GM23338 (cell line): ENCODE data around the gene SLC5A5. TPM values are rescaled to one million over a fixed set of nuclear protein-coding genes. Genes with fewer than 3 reads are reported as not detected.

Source experiments
- ATAC-seq: fragments of 200-7000 bp; cut with Tn5 transposase; 3 replicates; pipeline ENCODE4 v1.9.1; 2020
- DNase-seq: peaks from one replicate; pipeline ENCODE4 v3.0.0-alpha.2; 2015; ENCODE audit warnings: low spot score
- H2AFZ ChIP-seq: fragments of 200-600 bp; sonication (generic); 2 replicates; pipeline ENCODE4 v1.8.0; 2016; ENCODE audit warnings: antibody characterized with exemption, mild to moderate bottlenecking, moderate library complexity
- H3F3A ChIP-seq: fragments of 200-600 bp; sonication (generic); replicated peaks from 2 replicates; pipeline ENCODE4 v1.8.0; 2017; ENCODE audit warnings: antibody characterized with exemption, mixed run types, low read depth
- H3K27ac ChIP-seq: fragments of 200-600 bp; sonication (generic); 2 replicates; pipeline ENCODE4 v1.6.1; 2016; ENCODE audit warnings: low read depth
- H3K27me3 ChIP-seq: fragments of 200-600 bp; sonication (generic); 2 replicates; pipeline ENCODE4 v1.8.0; 2016; ENCODE audit warnings: mild to moderate bottlenecking, mixed run types, moderate library complexity; ENCODE audit not compliant: insufficient read depth
- H3K36me3 ChIP-seq: fragments of 200-600 bp; sonication (generic); 2 replicates; pipeline ENCODE4 v1.8.0; 2016; ENCODE audit warnings: mild to moderate bottlenecking; ENCODE audit not compliant: insufficient read depth
- H3K4me1 ChIP-seq: fragments of 200-600 bp; sonication (generic); 2 replicates; pipeline ENCODE4 v1.8.0; 2016; ENCODE audit warnings: mild to moderate bottlenecking, moderate library complexity; ENCODE audit not compliant: insufficient read depth
- H3K4me2 ChIP-seq: fragments of 200-600 bp; sonication (generic); 2 replicates; pipeline ENCODE4 v1.7.1; 2017; ENCODE audit warnings: mixed run types
- H3K4me3 ChIP-seq: fragments of 200-600 bp; sonication (generic); 2 replicates; pipeline ENCODE4 v1.6.1; 2016; ENCODE audit warnings: mixed run types
- H3K79me2 ChIP-seq: fragments of 200-600 bp; sonication (generic); replicated peaks from 2 replicates; pipeline ENCODE4 v1.8.0; 2017; ENCODE audit warnings: mild to moderate bottlenecking; ENCODE audit not compliant: insufficient read depth
- H3K9me2 ChIP-seq: fragments of 200-600 bp; sonication (generic); 2 replicates; pipeline ENCODE4 v1.8.0; 2017; ENCODE audit not compliant: insufficient read depth
- H4K20me1 ChIP-seq: fragments of 200-600 bp; sonication (generic); replicated peaks from 2 replicates; pipeline ENCODE4 v1.8.0; 2017; ENCODE audit warnings: mild to moderate bottlenecking; ENCODE audit not compliant: insufficient read depth
- H3K27ac Mint-ChIP-seq: 2 replicates; pipeline ENCODE4 v1.8.0; 2020; ENCODE audit warnings: inconsistent platforms, mild to moderate bottlenecking, moderate library complexity, mixed read lengths
- H3K27me3 Mint-ChIP-seq: 3 replicates; pipeline ENCODE4 v1.8.0; 2022; ENCODE audit warnings: low read depth, mild to moderate bottlenecking, moderate library complexity, mixed read lengths, inconsistent platforms; ENCODE audit not compliant: insufficient read depth, poor library complexity
- H3K36me3 Mint-ChIP-seq: 3 replicates; pipeline ENCODE4 v1.8.0; 2021; ENCODE audit warnings: low read depth, mild to moderate bottlenecking, inconsistent platforms, moderate library complexity, mixed read lengths
- H3K4me1 Mint-ChIP-seq: 3 replicates; pipeline ENCODE4 v1.8.0; 2020; ENCODE audit warnings: mild to moderate bottlenecking, inconsistent platforms, mixed read lengths
- H3K4me3 Mint-ChIP-seq: 3 replicates; pipeline ENCODE4 v1.8.0; 2021; ENCODE audit warnings: moderate library complexity, mild to moderate bottlenecking, inconsistent platforms, mixed read lengths
- H3K9me3 Mint-ChIP-seq: 3 replicates; pipeline ENCODE4 v1.8.0; 2020; ENCODE audit warnings: moderate library complexity, mild to moderate bottlenecking, inconsistent platforms, mixed read lengths
- CREB1 ChIP-seq: fragments of 250-450 bp; sonication (Bioruptor Pico); IDR thresholded peaks from 2 replicates; pipeline ENCODE4 v1.5.0; 2020; ENCODE audit warnings: low read depth, mild to moderate bottlenecking, moderate library complexity
- CTCF ChIP-seq, 2 experiments: fragments of 200-600 bp in 1 of 2; sonication (generic) in 1 of 2; conservative IDR thresholded peaks; 2 replicates each; pipeline versions ENCODE4 v1.5.1 to v1.6.1; 2016 to 2017; ENCODE audit warnings: antibody characterized with exemption in 2 of 2, low read depth in 2 of 2, mild to moderate bottlenecking in 2 of 2, moderate library complexity in 1 of 2
- NANOG ChIP-seq: IDR thresholded peaks from 2 replicates; pipeline ENCODE4 v1.6.1; 2016; ENCODE audit warnings: antibody characterized with exemption, borderline replicate concordance
- ZNF114 ChIP-seq: fragments of 250-450 bp; sonication (Bioruptor Pico); IDR thresholded peaks from 2 replicates; pipeline ENCODE4 v1.5.0; 2020; ENCODE audit warnings: mild to moderate bottlenecking, moderate library complexity
- ZNF462 ChIP-seq: fragments of 250-450 bp; sonication (Bioruptor Pico); IDR thresholded peaks from 2 replicates; pipeline ENCODE4 v1.5.0; 2020; ENCODE audit warnings: mild to moderate bottlenecking, moderate library complexity
- polyA plus RNA-seq: library from polyadenylated mRNA; unstranded; fragments of >200 nt; fragmentation: Nextera tagmentation; extraction: Ambion mirVana; gene quantifications from 2 replicates; pipeline ENCODE4 v1.2.1, GENCODE V29; 2016
- total RNA-seq: library from RNA; depleted of rRNA; stranded (reverse); fragments of >200 nt; shearing (Covaris generic); gene quantifications from 2 replicates; pipeline ENCODE4 v1.2.3, GENCODE V29; 2014
- TF ChIP-seq, protein P1 (sequence below): IDR thresholded peaks from 2 replicates; pipeline ENCODE4 v1.6.1; 2016; ENCODE audit warnings: antibody characterized with exemption

Gene SLC5A5
- total and polyA plus RNA-seq, 2 experiments from 2014 or later, result 1.0 to 2.1 TPM

DNA sequence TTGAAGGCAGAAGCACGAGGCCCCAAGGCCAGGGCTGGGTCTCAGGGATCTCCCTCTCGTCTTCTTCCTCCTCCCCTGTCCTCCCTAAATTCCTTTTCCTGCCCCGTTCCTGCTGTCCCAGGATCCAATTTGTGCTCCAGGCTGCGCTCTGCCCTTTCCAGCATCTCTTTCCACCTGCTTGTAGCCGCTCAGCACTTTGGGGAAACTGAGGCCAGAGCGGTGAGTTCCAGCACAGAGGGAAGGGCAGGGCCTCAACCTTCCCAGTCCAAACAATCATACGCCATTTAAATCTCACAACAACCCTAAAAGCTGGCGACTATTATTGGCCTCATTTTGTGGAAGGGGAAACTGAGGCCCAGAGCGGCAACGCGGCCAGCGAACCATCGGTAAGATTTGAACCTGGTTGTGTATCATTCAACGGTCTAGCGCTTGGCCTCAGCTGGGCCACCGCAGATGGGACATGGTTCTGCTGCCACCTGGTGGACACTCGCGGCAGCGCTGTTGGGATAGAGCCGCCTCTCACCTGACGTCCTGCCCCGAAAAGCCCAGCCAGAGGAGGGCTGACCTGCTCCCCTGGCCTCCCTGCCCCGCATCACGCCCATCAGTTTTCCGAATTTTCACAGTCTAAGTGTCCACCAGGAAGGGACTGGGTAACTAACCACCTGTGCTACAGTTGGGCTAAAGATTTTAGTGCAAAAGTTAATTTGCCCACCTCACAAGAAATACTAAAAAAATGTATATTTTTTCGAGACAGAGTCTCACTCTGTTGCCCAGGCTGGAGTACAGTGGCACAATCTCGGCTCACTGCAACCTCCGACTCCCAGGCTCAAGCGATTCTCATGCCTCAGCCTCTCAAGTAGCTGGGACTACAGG lies 16.2 kb upstream of the SLC5A5 start (continued):
- TF ChIP-seq ZNF462 (CRISPR knock-in tag) (no peak), CREB1 (0 out of 2 replicates have a peak, but pooled peaks have one; percentile 19), ZNF114 (no peak)

DNA sequence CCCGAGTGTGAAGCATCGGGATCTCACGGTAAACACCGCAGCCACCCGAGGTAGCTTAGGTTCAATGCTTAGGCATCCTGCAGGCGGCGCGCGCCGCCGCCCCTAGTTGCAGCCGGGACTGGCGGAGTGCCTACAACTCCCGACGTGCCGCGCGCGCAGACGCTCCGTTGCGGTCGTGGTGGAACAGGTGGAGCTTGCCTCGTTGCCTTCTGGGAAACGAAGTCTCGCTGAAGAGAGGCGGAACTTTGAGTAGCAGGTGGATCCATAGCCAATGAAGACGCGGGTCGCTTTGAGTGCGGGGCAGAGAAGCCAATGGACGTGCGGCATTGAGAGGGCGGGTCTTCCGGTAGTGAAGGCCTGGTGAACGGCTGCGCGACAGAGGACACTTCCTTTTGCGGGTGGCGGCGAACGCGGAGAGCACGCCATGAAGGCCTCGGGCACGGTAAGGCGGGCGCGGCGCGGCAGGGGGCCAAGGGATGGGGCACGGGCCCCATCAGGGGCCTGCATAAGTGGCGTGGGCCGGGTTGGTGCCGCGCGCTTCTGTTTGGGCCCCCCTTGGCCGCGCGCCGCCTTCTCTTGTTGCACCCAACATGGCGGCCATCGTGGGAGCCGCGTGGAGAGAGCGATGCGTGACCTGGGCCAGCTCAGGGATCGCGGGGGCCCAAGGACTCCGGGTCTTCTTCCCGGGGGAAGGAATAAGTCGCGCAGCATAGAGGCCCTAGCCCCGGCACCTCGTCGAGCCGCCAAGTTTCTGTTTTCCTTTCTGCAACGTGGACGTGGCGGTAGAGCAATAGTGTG lies 12.0 kb upstream of the SLC5A5 start, which contains the start of gene RPL18A:
TSS of gene RPL18A (plus strand) at position 378 of the 798 bp plus-strand sequence. CDS start at position 425, 47 bp downstream.
- Mint-ChIP-seq H3K27me3 (peaks cover 27% of the 10 kb centered on the region), H3K36me3 (peaks cover 52% of the 10 kb centered on the region), H3K9me3 (peaks cover 11% of the 10 kb centered on the region; the same call in 2 of the 3 replicates), H3K27ac (peak within 1 kb of the TSS; percentile 100), H3K4me3 (peak within 1 kb of the TSS; percentile 99), H3K4me1 (peaks cover 17% of the 10 kb centered on the region)
- Histone ChIP-seq H3K27ac (peak within 1 kb of the TSS; percentile 90), H2AFZ (peak within 1 kb of the TSS; percentile 30; the same call in 1 of the 2 replicates), H3K4me3 (peak within 1 kb of the TSS; percentile 100), H3K9me2 (no peaks in the 10 kb centered on the region), H3K4me2 (peak within 1 kb of the TSS; percentile 100), H3K4me1 (peaks cover 9% of the 10 kb centered on the region; the same call in 1 of the 2 replicates), H3K79me2 (peaks cover 29% of the 10 kb centered on the region), H3K36me3 (peaks cover 37% of the 10 kb centered on the region), H3F3A (peaks cover 45% of the 10 kb centered on the region), H4K20me1 (peaks cover 38% of the 10 kb centered on the region), H3K27me3 (no peaks in the 10 kb centered on the region)
- ATAC-seq, result peak; percentile 90
- DNase-seq, result peak; percentile 100
- TF ChIP-seq CTCF (conservative IDR thresholded peaks at IDR 0.05; ENCODE audit: low read depth in 2 of 2) (peak; percentile 65 to 90), ZNF114 (no peak), NANOG (no peak)
- TF ChIP-seq, protein P1, sequence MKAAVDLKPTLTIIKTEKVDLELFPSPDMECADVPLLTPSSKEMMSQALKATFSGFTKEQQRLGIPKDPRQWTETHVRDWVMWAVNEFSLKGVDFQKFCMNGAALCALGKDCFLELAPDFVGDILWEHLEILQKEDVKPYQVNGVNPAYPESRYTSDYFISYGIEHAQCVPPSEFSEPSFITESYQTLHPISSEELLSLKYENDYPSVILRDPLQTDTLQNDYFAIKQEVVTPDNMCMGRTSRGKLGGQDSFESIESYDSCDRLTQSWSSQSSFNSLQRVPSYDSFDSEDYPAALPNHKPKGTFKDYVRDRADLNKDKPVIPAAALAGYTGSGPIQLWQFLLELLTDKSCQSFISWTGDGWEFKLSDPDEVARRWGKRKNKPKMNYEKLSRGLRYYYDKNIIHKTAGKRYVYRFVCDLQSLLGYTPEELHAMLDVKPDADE, result peak; percentile 97
